ENCODE measurements around the gene FRMD4B.

- TF ChIP-seq, protein P1, sequence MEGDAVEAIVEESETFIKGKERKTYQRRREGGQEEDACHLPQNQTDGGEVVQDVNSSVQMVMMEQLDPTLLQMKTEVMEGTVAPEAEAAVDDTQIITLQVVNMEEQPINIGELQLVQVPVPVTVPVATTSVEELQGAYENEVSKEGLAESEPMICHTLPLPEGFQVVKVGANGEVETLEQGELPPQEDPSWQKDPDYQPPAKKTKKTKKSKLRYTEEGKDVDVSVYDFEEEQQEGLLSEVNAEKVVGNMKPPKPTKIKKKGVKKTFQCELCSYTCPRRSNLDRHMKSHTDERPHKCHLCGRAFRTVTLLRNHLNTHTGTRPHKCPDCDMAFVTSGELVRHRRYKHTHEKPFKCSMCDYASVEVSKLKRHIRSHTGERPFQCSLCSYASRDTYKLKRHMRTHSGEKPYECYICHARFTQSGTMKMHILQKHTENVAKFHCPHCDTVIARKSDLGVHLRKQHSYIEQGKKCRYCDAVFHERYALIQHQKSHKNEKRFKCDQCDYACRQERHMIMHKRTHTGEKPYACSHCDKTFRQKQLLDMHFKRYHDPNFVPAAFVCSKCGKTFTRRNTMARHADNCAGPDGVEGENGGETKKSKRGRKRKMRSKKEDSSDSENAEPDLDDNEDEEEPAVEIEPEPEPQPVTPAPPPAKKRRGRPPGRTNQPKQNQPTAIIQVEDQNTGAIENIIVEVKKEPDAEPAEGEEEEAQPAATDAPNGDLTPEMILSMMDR (IDR thresholded peaks at IDR 0.05; ENCODE audit: borderline replicate concordance, extremely low read depth, low read length, poor library complexity, severe bottlenecking): no peak
- TF ChIP-seq EZH2 (IDR thresholded peaks at IDR 0.05; ENCODE audit: borderline replicate concordance, low read depth, low read length, severe bottlenecking): no peak
Measured at GRCh38 chr3:69272556-69272955, 113.3 kb downstream of the FRMD4B start.

All from DND-41 (cell line).